Cardiac muscle cell (in vitro differentiated cells and primary cell): ENCODE results near the gene KRTAP10-6. TPM values are rescaled to one million over a fixed set of nuclear protein-coding genes. Genes with fewer than 3 reads are reported as not detected.
"Not testable (repeated sequence)": the region's sequence is repeated elsewhere in the genome, so short reads cannot be mapped to it uniquely, and the experiment has no call there.

ENCODE experiments used
- DNase-seq, 2 donors: peaks; one replicate each; pipeline versions ENCODE4 v3.0.0 to v3.0.0-alpha.2; 2010 to 2017; ENCODE audit warnings: low read depth in 1 of 2, low spot score in 1 of 2
- H3K27ac ChIP-seq: fragments of 200-600 bp; sonication (generic); 2 replicates; pipeline ENCODE4 v1.5.1; 2016
- H3K27me3 ChIP-seq: fragments of 200-600 bp; sonication (generic); 2 replicates; pipeline ENCODE4 v1.6.0; 2016; ENCODE audit warnings: control low read depth
- H3K36me3 ChIP-seq: fragments of 200-600 bp; sonication (generic); 2 replicates; pipeline ENCODE4 v1.5.1; 2016; ENCODE audit warnings: control low read depth
- H3K4me1 ChIP-seq: fragments of 200-600 bp; sonication (generic); 2 replicates; pipeline ENCODE4 v1.8.1; 2017; ENCODE audit warnings: low read depth, mild to moderate bottlenecking, mixed run types
- H3K4me3 ChIP-seq: fragments of 200-600 bp; sonication (generic); 2 replicates; pipeline ENCODE4 v1.5.1; 2016; ENCODE audit warnings: mild to moderate bottlenecking
- H3K9me3 ChIP-seq: fragments of 200-600 bp; sonication (generic); 2 replicates; pipeline ENCODE4 v1.5.1; 2017; ENCODE audit warnings: low read depth, mild to moderate bottlenecking, control low read depth
- CTCF ChIP-seq: IDR thresholded peaks from 2 replicates; pipeline ENCODE4 v1.5.1; 2012; ENCODE audit warnings: low read depth, mild to moderate bottlenecking, low read length
- polyA plus RNA-seq: library from polyadenylated mRNA; unstranded; fragments of >200 nt; fragmentation: Nextera tagmentation; extraction: Ambion mirVana; gene quantifications from 2 replicates; pipeline ENCODE4 v1.2.1, GENCODE V29; 2016
- total RNA-seq: library from RNA; depleted of rRNA; stranded (reverse); fragments of >200 nt; gene quantifications from 2 replicates; pipeline ENCODE4 v1.2.3, GENCODE V29; 2016

The KRTAP10-6 gene
- total and polyA plus RNA-seq, 2 experiments from 2014 or later, result 0.29 TPM; not detected in 1

GRCh38 chr21:44564099-44564498, 28.2 kb downstream of the KRTAP10-6 start:
- TF ChIP-seq CTCF, result no peak
- no peak for DNase-seq
- no peaks in the 10 kb centered on the region for H3K4me1 ChIP-seq
- no peak overlapping the region for H3K4me3 ChIP-seq
- no peaks in the 10 kb centered on the region for H3K36me3 ChIP-seq
- no peaks in the 10 kb centered on the region for H3K9me3 ChIP-seq
- H3K27ac ChIP-seq, result no peak overlapping the region
- H3K27me3 ChIP-seq, result no peaks in the 10 kb centered on the region

- no peak within 1 kb of the TSS for H3K4me3 ChIP-seq
- H3K27me3 ChIP-seq, result no peaks in the 10 kb centered on the region
- no peak for TF ChIP-seq CTCF
- no peaks in the 10 kb centered on the region for H3K9me3 ChIP-seq
- H3K4me1 ChIP-seq, result no peaks in the 10 kb centered on the region
- no peak within 1 kb of the TSS for H3K27ac ChIP-seq
- H3K36me3 ChIP-seq, result no peaks in the 10 kb centered on the region
- DNase-seq, result no peak
Observed at GRCh38 chr21:44558695-44559094, 33.6 kb downstream of the KRTAP10-6 start, which contains the start of gene KRTAP10-3. TSS of gene KRTAP10-3 (minus strand) at chr21:44558795. CDS start at chr21:44558715, 80 bp downstream.

GRCh38 chr21:44558329-44558675, 34.0 kb downstream of the KRTAP10-6 start:
- H3K4me1 ChIP-seq, H3K9me3 ChIP-seq, H3K36me3 ChIP-seq, H3K27me3 ChIP-seq, H3K4me3 ChIP-seq, DNase-seq, H3K27ac ChIP-seq: not testable (repeated sequence)

- DNase-seq, result no peak
- H3K4me1 ChIP-seq, result no peaks in the 10 kb centered on the region
- H3K27ac ChIP-seq, result no peak overlapping the region
- no peak for TF ChIP-seq CTCF
- no peaks in the 10 kb centered on the region for H3K27me3 ChIP-seq
- H3K9me3 ChIP-seq, result no peaks in the 10 kb centered on the region
- H3K4me3 ChIP-seq, result no peak overlapping the region
- no peaks in the 10 kb centered on the region for H3K36me3 ChIP-seq
Observed at GRCh38 chr21:44557491-44558328, 34.6 kb downstream of the KRTAP10-6 start.

GRCh38 chr21:44556879-44557278, 35.4 kb downstream of the KRTAP10-6 start:
- Histone ChIP-seq H3K4me1 (no peaks in the 10 kb centered on the region), H3K4me3 (no peak overlapping the region), H3K27ac (no peak overlapping the region), H3K36me3 (no peaks in the 10 kb centered on the region), H3K9me3 (no peaks in the 10 kb centered on the region), H3K27me3 (no peaks in the 10 kb centered on the region)
- no peak for TF ChIP-seq CTCF
- no peak for DNase-seq

GRCh38 chr21:44555200-44555875, 37.0 kb downstream of the KRTAP10-6 start:
- no peak for TF ChIP-seq CTCF
- Histone ChIP-seq H3K4me3 (no peak overlapping the region), H3K27ac (no peak overlapping the region), H3K27me3 (no peaks in the 10 kb centered on the region), H3K9me3 (no peaks in the 10 kb centered on the region), H3K4me1 (no peaks in the 10 kb centered on the region), H3K36me3 (no peaks in the 10 kb centered on the region)
- DNase-seq, result no peak
